ENCODE measurements around the gene TGFBR3. TPM values are rescaled to one million over a fixed set of nuclear protein-coding genes. Genes with fewer than 3 reads are reported as not detected.

TGFBR3 gene
- total and polyA plus RNA-seq, 7 donors: 1.2 to 170 (median 92.2) TPM

- H3K4me1 ChIP-seq: peaks cover 0 to 50% (median 45%) of the 10 kb centered on the region in 4 donors
Observed at GRCh38 chr1:91724231-91724630, 161.7 kb downstream of the TGFBR3 start.

GRCh38 chr1:91720044-91720443 lies 165.9 kb downstream of the TGFBR3 start:
- Histone ChIP-seq H3K27me3 (no peaks in the 10 kb centered on the region), H3K27ac (peak overlapping the region in 2 of 4 donors; percentile 24 to 41), H3K9me3 (no peaks in the 10 kb centered on the region), H3K4me1 (peaks cover 0 to 17% (median 14%) of the 10 kb centered on the region in 4 donors), H3K36me3 (peaks cover 5 to 70% (median 25%) of the 10 kb centered on the region in 4 donors), H3K4me3 (no peak overlapping the region)
- intact Hi-C loops (cut with DNase I): no loop called here
- DNase-seq: no peak
- WGBS, 2 donors: 94 to 96% methylated on average over 5 of the region's 5 CpGs
- TF ChIP-seq CTCF (IDR thresholded peaks at IDR 0.05): no peak
- no peak for TF ChIP-seq POLR2AphosphoS5 (IDR thresholded peaks at IDR 0.05)
- TF ChIP-seq EP300 (IDR thresholded peaks at IDR 0.05): no peak
- no peak for TF ChIP-seq POLR2A (IDR thresholded peaks at IDR 0.05)

More at GRCh38 chr1:91724231-91724630, 161.7 kb downstream of the TGFBR3 start:
- TF ChIP-seq POLR2AphosphoS5 (IDR thresholded peaks at IDR 0.05) (no peak), EP300 (IDR thresholded peaks at IDR 0.05) (no peak), POLR2A (IDR thresholded peaks at IDR 0.05) (no peak), CTCF (IDR thresholded peaks at IDR 0.05) (no peak)
- H3K27me3 ChIP-seq: no peaks in the 10 kb centered on the region
- WGBS, 2 donors: 43 to 83% methylated on average over 1 of the region's 1 CpG
- H3K4me3 ChIP-seq: no peak overlapping the region
- H3K36me3 ChIP-seq: peaks cover 5 to 51% (median 12%) of the 10 kb centered on the region in 4 donors
- H3K27ac ChIP-seq: peak overlapping the region; percentile 76 to 94 (median 88)
- no peak for DNase-seq
- intact Hi-C loops (cut with DNase I): no loop called here
- no peaks in the 10 kb centered on the region for H3K9me3 ChIP-seq

- peaks cover 5 to 77% (median 25%) of the 10 kb centered on the region in 4 donors for H3K36me3 ChIP-seq
Observed at GRCh38 chr1:91718877-91719276, 167.1 kb downstream of the TGFBR3 start.

GRCh38 chr1:91718368-91718767 lies 167.6 kb downstream of the TGFBR3 start:
- H3K27ac ChIP-seq: peak overlapping the region in 1 of 4 donors; percentile 6

More at GRCh38 chr1:91718877-91719276, 167.1 kb downstream of the TGFBR3 start:
- H3K9me3 ChIP-seq: no peaks in the 10 kb centered on the region
- 35 to 78% methylated on average over 5 of the region's 5 CpGs for WGBS, 2 donors
- H3K27ac ChIP-seq: peak overlapping the region in 1 of 4 donors; percentile 41
- no peaks in the 10 kb centered on the region for H3K27me3 ChIP-seq
- TF ChIP-seq CTCF (IDR thresholded peaks at IDR 0.05) (no peak), POLR2A (IDR thresholded peaks at IDR 0.05) (no peak), POLR2AphosphoS5 (IDR thresholded peaks at IDR 0.05) (no peak), EP300 (IDR thresholded peaks at IDR 0.05) (no peak)
- H3K4me3 ChIP-seq: no peak overlapping the region
- DNase-seq: no peak
- H3K4me1 ChIP-seq: peaks cover 0 to 11% (median 6%) of the 10 kb centered on the region in 4 donors
- intact Hi-C loops (cut with DNase I): loop anchor here (10.0 kb wide), 1 partner anchor 204 kb away; no protein-coding TSS in a partner anchor

More at GRCh38 chr1:91718368-91718767, 167.6 kb downstream of the TGFBR3 start:
- TF ChIP-seq POLR2AphosphoS5 (IDR thresholded peaks at IDR 0.05) (no peak), EP300 (IDR thresholded peaks at IDR 0.05) (no peak), POLR2A (IDR thresholded peaks at IDR 0.05) (no peak), CTCF (IDR thresholded peaks at IDR 0.05) (no peak)
- Histone ChIP-seq H3K4me1 (peaks cover 0 to 11% (median 8%) of the 10 kb centered on the region in 4 donors), H3K4me3 (no peak overlapping the region), H3K9me3 (no peaks in the 10 kb centered on the region), H3K36me3 (peaks cover 5 to 77% (median 25%) of the 10 kb centered on the region in 4 donors), H3K27me3 (no peaks in the 10 kb centered on the region)
- WGBS, 2 donors: 89 to 95% methylated on average over 2 of the region's 2 CpGs
- no peak for DNase-seq
- intact Hi-C loops (cut with DNase I): loop anchor here (10.0 kb wide), 1 partner anchor 204 kb away; no protein-coding TSS in a partner anchor
